Endothelial cell of umbilical vein (primary cell): ENCODE results near the gene FBXL17. TPM values are rescaled to one million over a fixed set of nuclear protein-coding genes. Genes with fewer than 3 reads are reported as not detected.

Source experiments
- BruUV-seq: library from RNA; stranded (reverse); fragments of 400-500 nt; replicated peaks from 2 replicates; lab custom pipeline; 2021; lab: Mats Ljungman, UMichigan
- CTCF ChIA-PET: fragments of 300-600, 350-600 bp; sonication (Branson Sonifier 250); formaldehyde crosslinking; loops from one replicate; lab custom pipeline; 2021; ENCODE audit warnings: antibody characterized with exemption, inconsistent platforms; lab: Charles Lee
- POLR2A ChIA-PET: fragments of 300-600, 350-600 bp; sonication (Branson Sonifier 250); formaldehyde crosslinking; loops from one replicate; lab custom pipeline; 2021; ENCODE audit warnings: antibody characterized with exemption, inconsistent platforms; lab: Charles Lee
- DNase-seq: peaks from one replicate; pipeline ENCODE4 v3.0.0-alpha.2; 2011; ENCODE audit warnings: low read depth, low spot score
- FAIRE-seq: peaks from 2 replicates; lab custom pipeline; 2011; peaks lifted over from hg19 to GRCh38; lab: Jason Lieb, UNC
- H2AFZ ChIP-seq: 2 replicates; pipeline ENCODE4 v1.6.0; 2012; ENCODE audit warnings: low read depth, low read length, control low read depth, inconsistent platforms
- H3K27ac ChIP-seq: 2 replicates; pipeline ENCODE4 v1.5.1; 2011; ENCODE audit warnings: low read depth, mild to moderate bottlenecking, control low read depth, low read length, moderate library complexity; ENCODE audit not compliant: insufficient read depth
- H3K27me3 ChIP-seq, 2 experiments: 2 replicates each; pipeline versions ENCODE4 v1.6.0 to v1.6.1; 2011; ENCODE audit warnings: low read length in 2 of 2, mixed read lengths in 1 of 2; ENCODE audit not compliant: control insufficient read depth in 2 of 2, insufficient read depth in 2 of 2
- H3K36me3 ChIP-seq, 2 experiments: 2 replicates in 1 of 2; 3 replicates in 1 of 2; pipeline ENCODE4 v1.5.1; 2011; ENCODE audit warnings: low read length in 2 of 2, mild to moderate bottlenecking in 1 of 2, moderate library complexity in 1 of 2; ENCODE audit not compliant: control insufficient read depth in 2 of 2, insufficient read depth in 2 of 2; ENCODE audit errors: extremely low read depth in 1 of 2
- H3K4me1 ChIP-seq: 3 replicates; pipeline ENCODE4 v1.5.1; 2011; ENCODE audit warnings: mild to moderate bottlenecking, low read length; ENCODE audit not compliant: control insufficient read depth, insufficient read depth; ENCODE audit errors: extremely low read depth
- H3K4me2 ChIP-seq: 2 replicates; pipeline ENCODE4 v1.6.1; 2011; ENCODE audit warnings: low read length, control low read depth, mixed read lengths; ENCODE audit not compliant: insufficient read depth
- H3K4me3 ChIP-seq, 3 experiments: fragments of 200-600 bp in 1 of 3; sonication (generic), shearing (Covaris generic) in 1 of 3; replicated peaks in 1 of 3; 2 replicates each; pipeline ENCODE4 v1.5.1; 2011 to 2016; ENCODE audit warnings: control low read depth in 3 of 3, low read length in 3 of 3, mild to moderate bottlenecking in 2 of 3, inconsistent platforms in 1 of 3, low read depth in 1 of 3, moderate library complexity in 1 of 3; ENCODE audit not compliant: insufficient read depth in 1 of 3
- H3K79me2 ChIP-seq: 2 replicates; pipeline ENCODE4 v1.6.0; 2012; ENCODE audit warnings: low read length, inconsistent platforms; ENCODE audit not compliant: control insufficient read depth, insufficient read depth
- H3K9ac ChIP-seq: replicated peaks from 2 replicates; pipeline ENCODE3; 2011; ENCODE audit warnings: low read length, control low read depth; ENCODE audit not compliant: insufficient read depth; ENCODE audit errors: extremely low read depth
- H3K9me1 ChIP-seq: replicated peaks from 3 replicates; pipeline ENCODE4 v1.6.0; 2011; ENCODE audit warnings: mild to moderate bottlenecking, low read length; ENCODE audit not compliant: control insufficient read depth, insufficient read depth; ENCODE audit errors: extremely low read depth
- H3K9me3 ChIP-seq: replicated peaks from 2 replicates; pipeline ENCODE4 v1.5.1; 2012; ENCODE audit warnings: low read length, inconsistent platforms; ENCODE audit not compliant: control insufficient read depth, insufficient read depth
- H4K20me1 ChIP-seq: replicated peaks from 2 replicates; pipeline ENCODE3; 2011; ENCODE audit warnings: mild to moderate bottlenecking, low read length; ENCODE audit not compliant: control insufficient read depth, insufficient read depth; ENCODE audit errors: extremely low read depth
- EZH2 ChIP-seq: IDR thresholded peaks from 2 replicates; pipeline ENCODE4 v1.6.1; 2012; ENCODE audit warnings: borderline replicate concordance, low read depth, mild to moderate bottlenecking, moderate library complexity, low read length, inconsistent platforms; ENCODE audit not compliant: severe bottlenecking
- FOS ChIP-seq: IDR thresholded peaks from 2 replicates; pipeline ENCODE4 v1.6.1; 2011; ENCODE audit warnings: mild to moderate bottlenecking, low read length, moderate library complexity, borderline replicate concordance; ENCODE audit not compliant: insufficient read depth
- GATA2 ChIP-seq: IDR thresholded peaks from 2 replicates; pipeline ENCODE4 v1.7.0; 2011; ENCODE audit warnings: low read depth, mild to moderate bottlenecking, moderate library complexity, mixed read lengths, low read length; ENCODE audit not compliant: insufficient read length, insufficient read depth
- JUN ChIP-seq: IDR thresholded peaks from 2 replicates; pipeline ENCODE4 v1.6.1; 2011; ENCODE audit warnings: borderline replicate concordance, low read depth; ENCODE audit not compliant: insufficient read length, insufficient read depth
- MYC ChIP-seq: IDR thresholded peaks from one replicate; pipeline ENCODE4 v1.6.1; 2011; ENCODE audit warnings: mild to moderate bottlenecking, low read depth, low read length
- POLR2A ChIP-seq: IDR thresholded peaks from 2 replicates; pipeline ENCODE4 v1.6.1; 2012; ENCODE audit warnings: low read depth, mild to moderate bottlenecking, control low read depth, low read length
- POLR2AphosphoS5 ChIP-seq: IDR thresholded peaks from 2 replicates; pipeline ENCODE4 v1.6.1; 2012; ENCODE audit warnings: low read depth, mild to moderate bottlenecking, control low read depth, low read length, moderate library complexity; ENCODE audit not compliant: insufficient read depth
- dilution Hi-C: fragments of 300-500 bp; cut with MboI; formaldehyde crosslinking; loops from one replicate; pipeline ENCODE4 v1.15.0; 2019; ENCODE audit warnings: low sequenced_read_pairs; ENCODE audit not compliant: extremely low pct_ligation_motif_present
- intact Hi-C: fragments of 100-400 bp; cut with micrococcal nuclease; formaldehyde crosslinking; loops from one replicate; pipeline ENCODE4 v1.10.0; 2022
- polyA plus RNA-seq, 4 experiments: library from polyadenylated mRNA; depleted of rRNA in 3 of 4; stranded (reverse) in 3 of 4; unstranded in 1 of 4; fragments of >200 nt; gene quantifications; 2 replicates each; pipeline versions ENCODE4 v1.2.1 to v1.2.3, GENCODE V29; 2011 to 2012; ENCODE audit warnings: missing spikeins in 1 of 4
- total RNA-seq: library from RNA; stranded (reverse); gene quantifications from 2 replicates; pipeline ENCODE4 v1.2.3, GENCODE V29; 2021
- TF ChIP-seq, protein P1 (sequence below): IDR thresholded peaks from 2 replicates; pipeline ENCODE4 v1.6.1; 2011; ENCODE audit not compliant: insufficient read depth, insufficient read length
- TF ChIP-seq, protein P2 (sequence below), 2 donors: IDR thresholded peaks; 1 replicate in 1 of 2; 2 replicates in 1 of 2; pipeline ENCODE4 v1.5.1; 2011; ENCODE audit warnings: low read length in 2 of 2, mild to moderate bottlenecking in 2 of 2, moderate library complexity in 2 of 2, control low read depth in 1 of 2, inconsistent platforms in 1 of 2, low read depth in 1 of 2; ENCODE audit not compliant: insufficient read depth in 1 of 2; ENCODE audit errors: extremely low read depth in 1 of 2

The FBXL17 gene
- total and polyA plus RNA-seq, 2 donors (not counting 3 experiments of a cell fraction or from before 2014, with no cell fraction given) = 2.7 to 8.8 TPM

DNA sequence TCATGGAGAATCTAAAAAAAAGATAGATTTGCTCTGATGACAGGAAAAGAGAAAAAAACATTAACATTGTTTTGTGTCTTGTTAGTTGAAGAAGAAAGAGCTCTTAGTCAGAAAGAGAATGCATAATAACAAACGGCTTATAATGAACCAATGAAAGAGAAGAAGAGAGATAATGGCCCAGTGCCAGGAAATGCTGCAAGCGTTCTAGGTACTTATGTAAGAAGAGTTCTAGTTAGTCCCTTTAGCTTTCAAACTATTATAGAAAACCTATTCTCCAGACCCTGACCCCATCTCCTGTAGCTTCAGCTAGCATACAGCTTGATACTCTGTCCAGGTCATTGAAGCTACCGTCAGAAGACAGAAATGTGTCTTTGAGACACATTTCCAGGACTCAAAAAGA is 70.2 kb downstream of the FBXL17 start:
- Histone ChIP-seq H3K9ac (no peak overlapping the region), H3K9me3 (no peaks in the 10 kb centered on the region), H3K36me3 (no peaks in the 10 kb centered on the region), H4K20me1 (no peaks in the 10 kb centered on the region), H3K4me1 (no peaks in the 10 kb centered on the region), H2AFZ (no peak overlapping the region), H3K27ac (no peak overlapping the region), H3K27me3 (no peaks in the 10 kb centered on the region), H3K4me2 (no peak overlapping the region), H3K9me1 (no peaks in the 10 kb centered on the region), H3K79me2 (no peaks in the 10 kb centered on the region), H3K4me3 (no peak overlapping the region)
- ChIA-PET CTCF (interaction anchor here (1.1 to 1.4 kb wide), 4 partner anchors 11 to 156 kb away, joined by 3 to 5 read pairs (median 3); no protein-coding TSS in a partner anchor), POLR2A (no interaction called here)
- intact Hi-C loops = no loop called here
- DNase-seq (no peak), FAIRE-seq (no peak)
- TF ChIP-seq GATA2 (no peak), FOS (no peak), POLR2AphosphoS5 (no peak), MYC (no peak), EZH2 (no peak), JUN (no peak), POLR2A (no peak)
- TF ChIP-seq, protein P1, sequence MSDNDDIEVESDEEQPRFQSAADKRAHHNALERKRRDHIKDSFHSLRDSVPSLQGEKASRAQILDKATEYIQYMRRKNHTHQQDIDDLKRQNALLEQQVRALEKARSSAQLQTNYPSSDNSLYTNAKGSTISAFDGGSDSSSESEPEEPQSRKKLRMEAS = no peak
- TF ChIP-seq, protein P2, sequence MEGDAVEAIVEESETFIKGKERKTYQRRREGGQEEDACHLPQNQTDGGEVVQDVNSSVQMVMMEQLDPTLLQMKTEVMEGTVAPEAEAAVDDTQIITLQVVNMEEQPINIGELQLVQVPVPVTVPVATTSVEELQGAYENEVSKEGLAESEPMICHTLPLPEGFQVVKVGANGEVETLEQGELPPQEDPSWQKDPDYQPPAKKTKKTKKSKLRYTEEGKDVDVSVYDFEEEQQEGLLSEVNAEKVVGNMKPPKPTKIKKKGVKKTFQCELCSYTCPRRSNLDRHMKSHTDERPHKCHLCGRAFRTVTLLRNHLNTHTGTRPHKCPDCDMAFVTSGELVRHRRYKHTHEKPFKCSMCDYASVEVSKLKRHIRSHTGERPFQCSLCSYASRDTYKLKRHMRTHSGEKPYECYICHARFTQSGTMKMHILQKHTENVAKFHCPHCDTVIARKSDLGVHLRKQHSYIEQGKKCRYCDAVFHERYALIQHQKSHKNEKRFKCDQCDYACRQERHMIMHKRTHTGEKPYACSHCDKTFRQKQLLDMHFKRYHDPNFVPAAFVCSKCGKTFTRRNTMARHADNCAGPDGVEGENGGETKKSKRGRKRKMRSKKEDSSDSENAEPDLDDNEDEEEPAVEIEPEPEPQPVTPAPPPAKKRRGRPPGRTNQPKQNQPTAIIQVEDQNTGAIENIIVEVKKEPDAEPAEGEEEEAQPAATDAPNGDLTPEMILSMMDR (IDR thresholded peaks at IDR 0.05; ENCODE audit: extremely low read depth in 1 of 2, insufficient read depth in 1 of 2, low read depth in 1 of 2, low read length in 2 of 2) = no peak
- no TSS peak for BruUV-seq
- dilution Hi-C loops = no loop called here
